ENCODE results near the gene LNX1. TPM values are rescaled to one million over a fixed set of nuclear protein-coding genes. Genes with fewer than 3 reads are reported as not detected.

The LNX1 gene
- total RNA-seq, 1 experiment from 2014 or later = 1.7 TPM

DNA sequence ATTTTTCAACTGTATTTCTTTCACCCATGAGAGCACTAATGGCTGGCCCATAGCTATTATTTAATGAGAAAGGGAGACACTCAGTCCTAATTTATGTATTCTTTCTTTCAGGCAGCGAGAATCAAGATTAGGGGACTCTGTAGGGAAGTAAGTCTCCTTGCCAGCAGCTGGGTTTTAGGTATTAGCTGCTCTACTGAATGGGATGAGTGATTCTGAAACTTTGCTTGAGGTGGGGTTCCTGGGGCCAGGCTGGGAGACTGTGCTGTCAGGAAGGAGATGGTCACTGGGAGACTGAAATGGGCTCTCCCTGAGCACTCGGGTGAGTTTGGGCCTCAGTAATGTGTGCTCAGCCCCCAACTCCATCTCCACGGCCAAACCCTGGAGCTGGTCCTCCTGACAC lies 78.7 kb downstream of the LNX1 start:
- H2BK5ac ChIP-seq (ENCODE audit: insufficient read length, low read length) = no peak overlapping the region
- no peak overlapping the region for H2BK15ac ChIP-seq (ENCODE audit: low read depth, low read length)
- H2AK5ac ChIP-seq (ENCODE audit: insufficient read length, low read length) = no peak overlapping the region
- H3K9me3 Mint-ChIP-seq = no peaks in the 10 kb centered on the region
- no peak overlapping the region for H3K23ac ChIP-seq (ENCODE audit: insufficient read length, low read depth, low read length)
- no peak overlapping the region for H2AFZ ChIP-seq (ENCODE audit: low read length)
- TF ChIP-seq, protein P1, sequence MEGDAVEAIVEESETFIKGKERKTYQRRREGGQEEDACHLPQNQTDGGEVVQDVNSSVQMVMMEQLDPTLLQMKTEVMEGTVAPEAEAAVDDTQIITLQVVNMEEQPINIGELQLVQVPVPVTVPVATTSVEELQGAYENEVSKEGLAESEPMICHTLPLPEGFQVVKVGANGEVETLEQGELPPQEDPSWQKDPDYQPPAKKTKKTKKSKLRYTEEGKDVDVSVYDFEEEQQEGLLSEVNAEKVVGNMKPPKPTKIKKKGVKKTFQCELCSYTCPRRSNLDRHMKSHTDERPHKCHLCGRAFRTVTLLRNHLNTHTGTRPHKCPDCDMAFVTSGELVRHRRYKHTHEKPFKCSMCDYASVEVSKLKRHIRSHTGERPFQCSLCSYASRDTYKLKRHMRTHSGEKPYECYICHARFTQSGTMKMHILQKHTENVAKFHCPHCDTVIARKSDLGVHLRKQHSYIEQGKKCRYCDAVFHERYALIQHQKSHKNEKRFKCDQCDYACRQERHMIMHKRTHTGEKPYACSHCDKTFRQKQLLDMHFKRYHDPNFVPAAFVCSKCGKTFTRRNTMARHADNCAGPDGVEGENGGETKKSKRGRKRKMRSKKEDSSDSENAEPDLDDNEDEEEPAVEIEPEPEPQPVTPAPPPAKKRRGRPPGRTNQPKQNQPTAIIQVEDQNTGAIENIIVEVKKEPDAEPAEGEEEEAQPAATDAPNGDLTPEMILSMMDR (conservative IDR thresholded peaks at IDR 0.05) = no peak
- H3K27ac Mint-ChIP-seq = no peak overlapping the region; a peak in 1 of 7 replicates
- H3K9me3 ChIP-seq (ENCODE audit: control insufficient read depth, low read depth, low read length) = no peaks in the 10 kb centered on the region
- no peak overlapping the region for H3K4ac ChIP-seq (ENCODE audit: low read depth, low read length)
- no peaks in the 10 kb centered on the region for H3K4me1 ChIP-seq (ENCODE audit: insufficient read depth, low read length)
- H3K14ac ChIP-seq (ENCODE audit: insufficient read depth, low read length) = no peak overlapping the region
- no CpG with 5 or more reads among the region's 3 CpGs for WGBS (ENCODE audit: extremely low coverage, insufficient read length, low lambda C conversion rate)
- no peaks in the 10 kb centered on the region for H3K79me1 ChIP-seq (ENCODE audit: insufficient read depth, low read depth, low read length, poor library complexity, severe bottlenecking)
- no peaks in the 10 kb centered on the region for H3K27me3 Mint-ChIP-seq (ENCODE audit: low read depth)
- no peaks in the 10 kb centered on the region for H3K36me3 Mint-ChIP-seq (ENCODE audit: insufficient read depth in 1 of 3, low read depth in 3 of 3)
- no peak overlapping the region for H3K18ac ChIP-seq (ENCODE audit: insufficient read length, low read depth, low read length)
- no peak overlapping the region for H3K27ac ChIP-seq (ENCODE audit: insufficient read length, low read depth, low read length)
- H2BK20ac ChIP-seq (ENCODE audit: low read depth, low read length, poor library complexity, severe bottlenecking) = no peak overlapping the region
- no peaks in the 10 kb centered on the region for H3K23me2 ChIP-seq (ENCODE audit: insufficient read length, low read depth, low read length, poor library complexity, severe bottlenecking)
- no peak overlapping the region for H3K4me2 ChIP-seq (ENCODE audit: insufficient read depth, insufficient read length, low read length)
- no peak overlapping the region for H4K8ac ChIP-seq (replicated peaks; ENCODE audit: insufficient read length, low read depth, low read length)
- no peak overlapping the region for H4K5ac ChIP-seq (ENCODE audit: insufficient read length, low read depth, low read length)
- H2BK12ac ChIP-seq (ENCODE audit: insufficient read length, low read depth, low read length) = no peak overlapping the region
- no peak overlapping the region for H3K9ac ChIP-seq (ENCODE audit: extremely low read depth, insufficient read length, low read length)
- H3K4me3 Mint-ChIP-seq = no peak overlapping the region
- no peaks in the 10 kb centered on the region for H3K79me2 ChIP-seq (ENCODE audit: insufficient read depth, low read length)
- H3K56ac ChIP-seq (ENCODE audit: insufficient read length, low read depth, low read length) = no peak overlapping the region
- no peak overlapping the region for H2BK120ac ChIP-seq (ENCODE audit: low read depth, low read length, poor library complexity, severe bottlenecking)
- H4K20me1 ChIP-seq (ENCODE audit: control insufficient read depth, insufficient read depth, insufficient read length) = no peaks in the 10 kb centered on the region
- no peak for DNase-seq
- no peaks in the 10 kb centered on the region for H3K27me3 ChIP-seq (ENCODE audit: insufficient read depth, low read length)
- H3T11ph ChIP-seq (ENCODE audit: low read length) = no peak overlapping the region
- H4K91ac ChIP-seq (ENCODE audit: insufficient read length, low read depth, low read length) = no peak overlapping the region
- H3K4me1 Mint-ChIP-seq = peaks cover 0 to 4% of the 10 kb centered on the region in 2 experiments; a peak in 1 of 4 replicates
